GM18873 (cell line): Measurements from ENCODE around the gene C6orf132.
"Not testable (repeated sequence)": the region's sequence is repeated elsewhere in the genome, so short reads cannot be mapped to it uniquely, and the experiment has no call there.

Experiments used
- ATAC-seq: cut with Tn5 transposase; IDR thresholded peaks from one replicate; pipeline ENCODE4 v1.9.1; 2021; ENCODE audit warnings: mild to moderate bottlenecking, moderate library complexity, moderate number of reproducible peaks; ENCODE audit not compliant: unreplicated experiment, low FRiP score

C6orf132 gene, protein sequence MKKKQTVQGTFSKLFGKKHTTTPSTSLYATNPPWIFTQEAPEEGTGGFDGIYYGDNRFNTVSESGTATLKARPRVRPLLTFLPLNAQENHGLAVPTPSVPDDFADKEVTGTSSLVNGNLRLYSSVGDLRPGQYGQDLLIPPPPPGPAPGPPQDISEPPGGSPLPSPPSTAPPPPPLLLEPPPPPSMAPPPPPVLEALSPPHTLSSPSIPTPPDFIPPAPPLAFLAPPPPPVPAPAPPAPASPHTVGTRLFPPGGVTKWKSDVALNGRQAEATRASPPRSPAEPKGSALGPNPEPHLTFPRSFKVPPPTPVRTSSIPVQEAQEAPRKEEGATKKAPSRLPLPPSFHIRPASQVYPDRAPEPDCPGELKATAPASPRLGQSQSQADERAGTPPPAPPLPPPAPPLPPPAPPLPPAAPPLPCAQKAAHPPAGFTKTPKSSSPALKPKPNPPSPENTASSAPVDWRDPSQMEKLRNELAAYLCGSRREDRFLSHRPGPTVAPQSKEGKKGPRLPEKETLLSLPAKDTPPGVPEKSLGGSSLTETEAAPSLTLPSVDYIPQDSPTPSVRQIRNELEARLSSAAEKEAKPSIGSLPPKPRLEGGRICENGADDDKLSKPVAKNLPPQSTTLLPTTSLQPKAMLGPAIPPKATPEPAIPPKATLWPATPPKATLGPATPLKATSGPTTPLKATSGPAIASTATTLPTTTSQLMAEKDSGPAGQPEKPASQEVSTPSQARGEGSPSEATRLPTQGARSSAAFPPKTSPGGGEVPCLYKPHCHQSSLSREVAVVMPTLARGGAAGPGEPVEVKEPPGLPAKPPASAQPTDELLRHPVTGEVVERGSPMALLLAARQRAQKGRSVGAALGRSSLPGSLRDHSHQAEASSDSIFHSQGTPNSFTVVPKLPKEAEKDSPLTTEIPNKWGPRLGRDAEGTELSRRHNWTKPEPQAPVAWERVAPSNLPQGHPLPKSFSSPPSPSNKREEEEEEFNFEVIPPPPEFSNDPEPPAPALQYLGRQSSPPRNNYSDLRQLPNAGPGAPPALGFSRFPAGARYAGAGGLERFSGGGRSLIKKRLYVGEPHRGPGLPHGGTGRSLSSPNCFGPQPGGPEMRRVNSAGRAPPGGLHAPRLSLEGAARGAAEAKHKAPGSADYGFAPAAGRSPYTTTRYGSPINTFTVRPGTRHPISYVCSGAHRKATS

DNA sequence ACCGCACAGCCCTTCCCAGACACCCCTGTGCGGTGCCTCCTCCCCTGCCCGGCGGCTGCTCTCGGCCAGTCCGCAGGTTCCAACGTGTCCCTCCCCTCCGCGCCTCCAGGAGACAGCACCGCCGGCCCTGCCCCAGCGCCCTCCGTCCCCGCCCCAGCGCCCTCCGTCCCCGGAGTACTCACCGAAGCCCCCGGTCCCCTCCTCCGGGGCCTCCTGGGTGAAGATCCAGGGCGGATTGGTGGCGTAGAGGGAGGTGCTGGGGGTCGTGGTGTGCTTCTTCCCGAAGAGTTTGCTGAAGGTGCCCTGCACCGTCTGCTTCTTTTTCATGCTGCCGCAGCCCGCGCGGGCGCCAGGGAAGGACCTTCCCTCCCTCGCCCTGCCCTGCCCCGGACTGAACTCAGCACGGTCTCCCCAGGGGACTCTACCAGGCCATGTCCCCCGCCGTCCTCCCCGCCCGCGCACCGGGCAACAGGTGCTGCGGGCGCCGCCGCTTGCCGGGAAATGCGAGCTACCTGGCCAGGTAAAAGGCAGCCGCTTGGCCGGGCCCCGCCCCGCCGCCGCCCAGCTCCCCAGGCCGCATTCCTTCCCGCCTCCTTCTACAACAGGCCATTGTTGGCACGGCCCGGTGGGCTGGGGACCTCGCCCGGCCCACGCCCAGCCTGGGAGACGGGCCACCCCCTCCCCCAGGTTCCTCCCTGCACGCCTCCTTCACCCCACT is at the start of gene C6orf132:
TSS of gene C6orf132 (minus strand) at position 503 of the 718 bp plus-strand sequence. CDS start at position 327, 176 bp downstream.
- ATAC-seq = no peak

DNA sequence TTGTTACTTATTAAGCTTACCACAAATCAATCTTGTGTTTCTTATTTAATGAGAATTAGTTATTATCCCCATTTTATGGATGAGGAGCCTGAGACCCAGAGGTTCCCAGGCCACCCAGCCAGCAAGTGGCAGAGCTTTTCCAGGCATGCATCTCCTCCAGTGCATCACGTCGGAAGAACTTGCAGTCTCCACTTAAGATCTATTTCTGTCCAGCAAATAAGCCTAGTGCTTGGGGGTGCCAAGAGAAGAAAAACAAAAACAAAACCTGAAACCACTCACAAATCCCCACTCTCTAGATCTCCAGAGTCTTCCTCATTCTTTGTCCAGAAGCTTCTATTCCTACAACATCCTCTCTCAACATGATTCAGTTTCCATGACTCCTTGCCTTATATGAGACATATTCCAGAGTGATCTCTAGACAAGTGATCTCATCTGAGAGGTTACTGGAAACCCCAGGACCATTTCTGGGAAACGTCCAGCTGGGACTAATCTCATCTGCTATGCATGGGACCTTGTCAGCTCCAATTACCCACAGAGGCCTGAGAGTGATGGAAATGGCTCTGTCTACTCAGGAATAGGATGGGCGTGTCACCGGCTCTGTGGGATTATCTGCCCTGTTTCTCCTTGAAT is 48.2 kb upstream of the C6orf132 start:
- no peak for ATAC-seq

DNA sequence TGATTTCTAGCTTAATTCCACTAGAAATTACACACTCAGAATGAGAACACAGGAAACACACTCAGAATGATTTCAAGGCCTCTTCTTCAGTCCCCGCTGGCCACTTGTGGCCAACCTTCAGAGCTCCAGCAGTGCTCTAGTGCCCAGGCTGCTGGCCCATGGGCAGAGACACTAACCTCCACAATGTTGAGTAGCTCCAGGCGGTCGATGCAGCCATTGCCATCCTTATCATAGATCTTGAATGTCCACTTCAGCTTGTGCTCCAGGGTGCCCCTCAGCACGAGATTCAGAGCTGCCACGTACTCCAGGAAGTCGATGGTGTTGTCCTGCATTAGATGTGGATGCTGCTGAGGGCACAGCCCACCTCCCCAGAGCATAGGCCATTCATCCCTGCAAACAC is 46.0 kb upstream of the C6orf132 start:
- ATAC-seq = no peak

DNA sequence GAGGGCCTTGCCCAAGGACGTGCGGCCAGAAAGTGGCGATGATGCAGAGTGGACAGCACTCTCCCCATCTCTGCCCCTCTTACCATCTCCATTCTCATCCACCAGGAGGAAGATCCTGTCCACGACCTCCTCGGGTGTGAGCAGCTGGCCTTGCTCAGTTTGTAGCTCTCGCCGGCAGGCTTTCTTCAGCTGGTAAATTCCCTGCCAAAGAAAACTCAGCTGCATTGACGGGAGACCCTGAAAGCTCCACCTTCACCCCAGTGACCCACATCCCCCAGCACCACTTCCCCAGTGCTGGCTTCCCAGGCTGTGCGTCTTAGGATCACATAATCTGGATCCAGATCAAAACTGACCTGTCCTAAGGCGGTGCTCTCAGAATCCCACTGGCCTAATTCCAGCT is 43.2 kb upstream of the C6orf132 start:
- no peak for ATAC-seq

DNA sequence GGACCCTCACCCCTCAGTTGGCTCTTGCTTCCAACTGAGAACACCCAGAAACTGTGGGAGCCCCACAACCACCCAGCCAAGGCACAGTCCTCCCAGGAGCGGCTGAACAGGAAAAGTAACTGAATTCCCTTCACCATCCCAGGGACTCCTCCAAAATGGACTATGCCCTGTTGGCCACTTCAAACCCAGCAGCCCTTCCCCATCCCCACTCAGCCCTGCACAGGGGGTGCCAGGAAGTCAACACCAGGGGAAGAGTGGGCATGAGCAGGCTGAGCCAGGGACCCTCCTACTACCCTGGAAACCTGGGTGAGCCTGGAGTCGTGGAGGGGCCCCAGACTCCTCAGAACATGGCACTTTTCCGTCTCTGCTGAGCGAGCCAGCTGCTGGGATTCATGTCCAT is 42.1 kb upstream of the C6orf132 start:
- no peak for ATAC-seq

DNA sequence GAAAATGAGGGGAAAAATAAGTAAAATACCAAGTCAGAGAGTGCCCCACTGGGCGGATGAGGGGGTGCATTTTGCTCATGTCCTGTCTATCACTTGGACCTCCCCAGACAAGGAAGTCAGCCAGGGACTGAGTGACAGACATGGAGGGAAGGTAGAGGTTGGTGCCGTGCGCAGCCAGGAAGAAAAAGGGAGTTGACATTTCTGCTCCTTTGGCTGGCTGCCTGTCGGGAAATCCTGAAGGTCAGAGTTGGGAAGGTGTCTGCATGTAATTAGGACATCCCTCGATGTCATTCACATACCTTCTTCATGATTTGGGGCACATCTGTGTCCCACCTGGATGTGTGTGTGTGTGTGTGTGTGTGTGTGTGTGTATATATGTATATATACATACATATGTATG is 39.7 kb upstream of the C6orf132 start:
- ATAC-seq = no peak

DNA sequence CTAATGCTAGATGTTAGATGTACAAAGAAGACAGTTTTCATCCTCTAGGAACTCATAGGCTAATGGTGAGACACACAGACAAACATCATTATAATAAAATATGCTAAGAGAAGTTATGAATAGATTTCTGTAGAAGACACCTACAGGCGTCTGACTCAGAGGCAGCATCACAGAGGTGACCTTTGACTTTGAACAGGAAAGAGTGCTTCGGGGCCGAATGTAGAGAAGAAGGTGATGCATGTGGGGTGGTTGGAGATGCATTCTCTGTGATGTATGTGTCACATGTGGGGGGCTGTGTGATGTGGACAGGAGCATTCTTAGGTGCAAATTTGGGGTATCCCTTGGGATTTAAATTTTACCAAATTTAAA is 37.5 kb upstream of the C6orf132 start:
- no peak for ATAC-seq

DNA sequence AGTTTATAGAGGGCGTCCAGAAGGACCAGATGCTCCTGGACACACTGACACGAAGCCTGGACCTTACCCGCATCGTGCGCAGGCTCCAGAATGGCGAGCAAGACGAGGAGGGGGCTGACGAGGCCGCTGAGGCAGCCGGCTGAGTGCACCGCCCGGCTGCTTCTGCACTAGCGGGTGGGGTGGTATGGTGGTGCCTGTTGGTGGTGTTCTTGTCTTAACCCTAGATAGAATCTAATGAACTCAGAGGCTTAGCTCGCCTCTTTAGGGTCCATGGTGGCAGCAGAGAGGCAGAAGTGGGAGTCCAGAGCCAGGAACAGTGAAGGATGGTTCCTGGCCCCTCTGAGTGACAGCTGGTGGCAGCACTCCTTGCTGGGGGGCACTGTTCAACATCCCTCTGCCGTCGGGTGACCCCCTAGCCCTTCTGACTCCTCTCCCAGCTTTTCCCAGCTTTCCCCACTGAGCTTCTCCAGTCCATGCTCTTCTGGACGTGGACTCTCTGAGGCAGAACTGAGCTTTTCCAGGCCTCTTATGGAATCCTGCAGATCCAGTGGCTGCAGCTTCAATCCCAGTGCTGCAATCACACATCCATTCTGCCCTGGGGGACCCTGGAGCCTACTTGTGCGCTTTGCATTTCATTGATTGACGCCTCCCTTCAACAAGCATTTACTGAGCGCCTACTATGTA is 37.0 kb upstream of the C6orf132 start:
- no peak for ATAC-seq

DNA sequence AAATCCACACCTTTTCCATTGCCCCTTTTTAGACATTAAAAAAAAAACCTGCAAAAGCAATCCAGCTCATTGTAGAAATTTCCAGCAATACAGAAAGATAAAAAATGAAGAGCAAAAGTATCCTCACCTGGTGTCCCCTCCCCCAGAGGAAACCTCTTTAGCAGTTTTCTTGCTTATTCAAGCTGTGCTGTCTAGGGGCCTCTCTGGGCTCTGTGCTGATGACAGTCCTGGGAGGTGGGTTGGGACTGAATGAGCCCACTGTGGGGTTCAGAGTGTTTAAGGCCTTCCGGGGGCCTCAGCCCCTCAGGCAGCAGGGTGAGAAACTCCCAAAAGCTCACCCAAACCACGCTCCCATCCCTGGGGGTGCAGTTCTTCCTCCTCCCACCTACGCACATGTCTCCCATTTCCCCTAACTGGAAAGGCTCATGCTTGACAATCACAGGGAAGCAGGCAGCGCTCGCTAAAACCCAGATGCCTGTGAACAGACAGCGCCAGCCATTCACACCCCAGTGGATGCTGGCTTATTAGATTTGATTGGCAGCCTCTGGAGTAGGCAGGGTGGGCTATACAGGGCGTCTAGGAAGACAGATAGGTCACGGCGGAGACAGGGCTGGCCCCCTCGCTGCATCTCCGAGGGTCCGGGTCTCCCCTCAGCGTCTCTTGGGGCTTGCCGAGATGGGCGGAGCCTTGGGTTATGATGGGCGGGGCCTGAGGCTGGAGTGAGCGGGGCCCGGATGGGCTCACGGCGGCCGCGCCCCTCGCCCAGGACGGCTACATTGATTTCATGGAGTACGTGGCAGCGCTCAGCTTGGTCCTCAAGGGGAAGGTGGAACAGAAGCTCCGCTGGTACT is 35.3 kb upstream of the C6orf132 start:
- ATAC-seq = no peak

DNA sequence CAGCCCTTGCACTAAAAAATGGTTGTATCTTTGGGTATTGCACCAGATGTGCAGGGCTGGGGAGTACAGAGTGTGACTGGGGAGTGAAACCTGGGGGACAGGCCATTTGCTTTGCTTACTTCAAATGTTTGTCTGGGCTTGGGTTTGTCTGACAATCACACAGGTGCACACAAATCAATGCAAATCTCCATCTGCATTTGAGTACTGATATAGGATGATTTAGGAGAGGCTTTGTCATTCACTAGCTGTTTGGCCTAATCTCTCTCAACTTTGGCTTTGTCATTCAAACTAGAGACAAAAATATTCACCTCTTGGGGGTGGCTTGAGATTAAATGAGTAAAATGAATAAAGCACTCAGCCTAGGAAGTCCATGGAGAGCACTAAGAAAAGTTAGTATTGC is 34.6 kb upstream of the C6orf132 start:
- ATAC-seq = no peak

DNA sequence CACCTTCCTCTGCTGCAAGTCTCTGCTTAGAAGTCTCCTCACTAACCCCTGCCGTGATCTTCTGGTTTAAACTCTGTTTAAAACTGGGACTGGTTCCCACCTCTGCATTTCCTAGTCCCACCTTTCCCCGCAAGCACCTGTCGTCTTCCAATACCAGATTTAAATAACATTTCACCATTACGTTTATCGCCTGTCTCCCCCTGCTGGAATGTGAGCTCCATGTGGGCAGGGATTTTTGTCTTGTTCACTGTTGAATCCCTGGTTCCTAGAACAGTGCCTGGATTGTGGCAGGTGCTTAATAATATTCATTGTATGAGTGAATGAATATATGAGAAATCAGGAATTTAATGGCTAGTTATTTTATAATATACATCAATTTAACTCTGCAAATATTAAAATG is 33.4 kb upstream of the C6orf132 start:
- no peak for ATAC-seq

DNA sequence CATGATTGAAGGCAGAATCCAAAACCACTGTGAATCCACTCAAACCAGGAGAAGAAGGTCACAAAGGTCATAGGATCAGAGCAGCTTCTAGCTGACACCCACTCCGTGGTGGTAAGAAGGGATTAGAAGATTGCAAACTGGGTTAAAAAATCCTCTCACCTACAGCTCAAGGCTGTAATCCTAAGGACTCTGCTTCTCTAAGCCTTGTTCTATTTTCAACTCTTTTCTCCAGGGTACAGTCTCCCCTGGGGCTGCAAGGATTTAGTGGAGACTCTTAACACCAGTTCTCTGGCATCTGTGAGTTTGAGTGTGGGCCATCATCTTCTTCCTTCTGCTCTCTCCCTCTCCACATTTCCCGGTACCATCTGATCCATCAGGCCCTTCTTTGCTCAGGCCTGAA is 30.7 kb upstream of the C6orf132 start, which contains the start of gene GUCA1A:
TSS of gene GUCA1A (plus strand) at position 264 of the 400 bp plus-strand sequence. CDS start 250 bp downstream, outside the sequence.
- ATAC-seq = no peak

DNA sequence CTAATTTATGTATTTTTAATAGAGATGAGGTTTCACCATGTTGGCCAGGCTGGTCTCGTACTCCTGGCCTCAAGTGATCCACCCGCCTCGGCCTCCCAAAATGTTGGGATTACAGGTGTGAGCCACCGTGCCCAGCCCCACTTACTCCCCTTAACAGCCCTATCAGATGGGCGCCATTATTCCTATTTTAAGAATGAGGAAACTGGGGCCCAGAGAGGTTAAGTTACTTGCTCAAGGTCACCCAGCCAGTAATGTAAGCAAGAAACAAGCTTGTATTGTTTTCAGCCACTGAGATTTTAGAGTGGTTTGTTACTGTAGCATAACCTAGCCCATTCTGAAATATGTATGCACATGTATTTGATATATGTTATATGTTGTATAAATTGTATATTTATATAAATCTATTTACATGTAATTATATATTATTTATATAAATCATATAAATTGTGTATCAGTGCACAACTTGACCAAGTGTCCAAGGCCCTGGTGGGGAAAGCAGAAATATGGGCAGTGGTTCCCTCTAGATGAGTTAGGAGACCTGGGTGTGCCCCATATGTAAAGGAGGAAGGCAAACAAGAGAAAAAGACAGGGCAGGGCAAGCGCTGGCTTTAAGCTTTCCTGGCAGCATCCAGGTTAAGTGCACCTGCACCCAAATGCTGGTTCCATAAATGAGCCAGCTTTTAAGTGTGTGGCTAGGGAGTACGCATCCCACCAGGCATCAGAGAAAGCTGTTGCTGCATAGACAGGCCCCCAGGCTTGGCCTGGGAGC is 29.6 kb upstream of the C6orf132 start:
- ATAC-seq = no peak

DNA sequence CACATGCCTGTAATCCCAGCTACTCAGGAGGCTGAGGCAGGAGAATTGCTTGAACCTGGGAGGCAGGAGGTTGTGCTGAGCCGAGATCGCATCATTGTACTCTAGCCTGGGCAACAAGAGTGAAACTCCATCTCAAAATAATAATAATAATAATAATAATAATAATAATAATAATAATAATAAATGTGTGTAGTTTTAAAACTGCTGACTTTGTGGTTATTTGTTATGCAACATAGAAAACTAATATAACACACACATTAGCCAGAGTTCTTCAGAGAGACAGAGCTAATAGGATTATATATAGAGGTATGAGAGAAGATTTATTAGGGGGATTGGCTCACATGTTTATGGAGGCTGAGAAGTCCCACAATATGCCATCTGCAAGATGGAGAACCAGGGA is 27.4 kb upstream of the C6orf132 start:
- not testable (repeated sequence) for ATAC-seq

DNA sequence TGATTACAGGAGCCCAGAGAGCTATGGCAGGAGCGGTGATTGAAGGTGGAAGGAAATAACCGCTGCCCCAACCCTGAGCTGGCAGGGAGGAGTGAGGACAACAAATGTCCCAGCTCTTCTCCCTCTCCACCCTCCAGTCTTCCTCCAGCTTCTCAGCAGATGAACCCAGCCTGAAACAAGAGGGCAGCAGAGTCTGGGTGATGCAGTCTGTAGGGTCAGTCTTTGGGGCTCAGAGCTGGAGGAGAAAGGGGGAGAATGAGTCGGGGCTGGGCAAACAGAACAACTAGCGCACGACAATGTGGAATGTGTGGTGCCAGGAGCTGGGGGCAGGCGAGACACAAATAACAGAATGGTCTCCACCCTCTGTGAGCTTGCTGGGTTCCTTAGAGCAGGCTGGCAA is 26.2 kb upstream of the C6orf132 start:
- no peak for ATAC-seq

DNA sequence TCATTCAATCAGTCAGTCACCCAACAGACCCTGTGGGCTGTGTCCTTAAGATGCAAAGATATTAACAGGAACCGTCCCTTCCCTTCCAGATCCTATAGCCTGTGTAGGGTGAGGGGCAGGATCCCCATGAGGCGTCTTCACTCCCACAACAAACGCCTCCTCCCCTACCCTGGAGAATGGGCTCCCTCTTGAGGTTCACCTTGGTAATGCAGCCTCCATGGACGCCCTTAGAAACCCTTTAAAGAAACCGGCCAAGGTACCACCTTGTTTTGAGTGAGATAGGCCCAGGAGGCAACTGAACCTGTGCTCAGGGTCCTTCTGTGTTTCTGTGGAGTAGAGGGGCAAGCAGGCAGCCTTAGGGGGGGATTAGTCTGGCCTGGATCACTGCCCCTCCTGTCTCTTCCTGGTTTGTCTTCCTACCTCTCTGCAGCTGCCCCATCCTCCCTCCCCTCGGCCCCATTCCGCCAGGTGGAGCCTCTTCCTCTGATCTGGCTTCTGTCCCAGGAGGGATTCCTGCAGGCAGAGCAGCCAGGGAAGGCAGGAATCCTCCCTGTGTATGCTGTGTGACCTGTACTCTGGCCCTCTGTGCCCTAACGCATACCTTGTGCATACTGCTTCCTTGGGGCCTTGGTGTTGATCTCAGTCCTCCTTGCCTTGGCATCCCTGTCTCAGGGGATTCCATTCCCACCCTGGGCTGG is 24.2 kb upstream of the C6orf132 start:
- ATAC-seq = no peak

DNA sequence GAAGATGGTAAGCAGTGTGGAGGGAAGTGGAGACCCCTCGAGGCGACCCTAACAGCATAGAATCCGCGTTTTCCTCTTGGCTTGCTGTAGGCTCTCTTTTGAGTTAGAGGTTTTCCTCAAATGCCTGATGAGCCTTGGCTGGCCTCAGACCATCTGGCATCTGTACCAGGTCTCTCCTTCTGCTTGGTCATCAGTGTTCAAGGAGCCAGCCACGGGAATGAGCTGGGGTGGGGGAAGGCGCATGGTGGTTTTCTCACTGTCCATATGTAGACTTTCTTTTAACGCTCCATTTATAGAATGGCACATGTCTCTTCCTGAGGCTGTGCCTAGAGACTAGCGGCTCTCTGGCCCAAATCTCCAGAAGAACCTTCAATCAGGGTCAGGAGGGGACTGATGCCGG is 22.6 kb upstream of the C6orf132 start:
- ATAC-seq = no peak
